Motor neuron (in vitro differentiated cells): ENCODE measurements around the gene NPAS1. TPM values are rescaled to one million over a fixed set of nuclear protein-coding genes. Genes with fewer than 3 reads are reported as not detected.
A peak's percentile ranks its signal among the peaks of the same experiment; 100 is the strongest.

Source experiments
- ATAC-seq, 8 experiments: fragments of 200-7000 bp; cut with Tn5 transposase; replicated peaks in 6 of 8; 2 replicates each; pipeline ENCODE4 v1.8.0; 2021; ENCODE audit warnings: mild to moderate bottlenecking in 8 of 8, moderate library complexity in 8 of 8
- H3K27ac ChIP-seq, 2 donors: fragments of 250-450 bp; sonication (Bioruptor Pico); 2 replicates each; pipeline ENCODE4 v1.9.0; 2021; ENCODE audit warnings: antibody characterized with exemption in 2 of 2, mild to moderate bottlenecking in 2 of 2, moderate library complexity in 1 of 2
- H3K4me1 ChIP-seq, 2 donors: fragments of 250-450 bp; sonication (Bioruptor Pico); replicated peaks in 1 of 2; 2 replicates each; pipeline ENCODE4 v1.6.1; 2021; ENCODE audit warnings: antibody characterized with exemption in 2 of 2, mild to moderate bottlenecking in 2 of 2, moderate library complexity in 1 of 2
- H3K4me3 ChIP-seq, 5 donors: fragments of 250-450 bp; sonication (Bioruptor Pico); 2 replicates each; pipeline ENCODE4 v1.9.0; 2021; ENCODE audit warnings: antibody characterized with exemption in 5 of 5, mild to moderate bottlenecking in 5 of 5, moderate library complexity in 4 of 5
- WGBS, 10 experiments: fragments of 450-650 bp; shearing (Covaris generic); methylation state at CpG; one replicate each; pipeline ENCODE4 v1.0.0; 2022; 5-methylcytosine and 5-hydroxymethylcytosine counted together
- in situ Hi-C, 9 experiments: fragments of 400-800 bp; cut with MboI; loops; one replicate each; pipeline ENCODE4 v1.15.0; 2021; ENCODE audit warnings: low sequenced_read_pairs in 9 of 9, low pct_unique_long_range_greater_than_20kb in 2 of 9; ENCODE audit not compliant: unreplicated experiment in 9 of 9
- total RNA-seq, 8 experiments: library from RNA; unstranded; fragments of 300-600 nt; gene quantifications; 2 replicates each; pipeline versions ENCODE4 v1.2.3 to v1.2.4, GENCODE V29; 2022

Gene NPAS1
- total RNA-seq, 8 experiments from 2014 or later = 0.63 to 3.8 (median 1.6) TPM

DNA sequence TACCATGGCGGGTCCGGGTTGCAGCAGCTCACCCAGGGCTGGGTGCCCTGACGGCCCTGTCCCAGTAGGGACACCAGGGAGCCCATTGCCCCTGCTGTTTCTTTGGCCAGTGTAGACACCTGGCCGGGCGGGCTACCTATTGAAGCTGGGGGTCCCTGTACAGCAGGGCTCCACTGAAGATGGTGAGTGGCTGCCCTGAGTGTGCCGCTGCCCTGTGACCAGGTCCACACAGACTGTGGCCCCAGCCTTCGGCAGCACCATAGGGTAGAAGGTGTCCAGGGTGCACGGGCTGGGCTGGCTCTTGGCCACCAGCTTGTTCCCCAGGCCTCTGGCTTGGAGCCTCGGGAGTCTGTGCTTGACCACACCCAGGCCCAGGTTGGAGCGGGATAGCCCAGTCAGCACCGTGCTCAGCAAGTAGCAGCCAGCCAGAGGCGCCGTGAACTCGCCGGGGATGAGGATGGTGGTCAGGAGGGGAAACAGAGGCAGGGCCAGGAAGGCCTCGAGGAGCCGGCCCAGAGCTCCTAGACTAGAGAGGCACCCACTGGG lies 25.4 kb upstream of the NPAS1 start:
- in situ Hi-C loops = loop anchor here in 6 of 9 experiments (10.0 to 25.0 kb wide), 3 partner anchors 132 to 232 kb away; partner anchors contain the start of genes AP2S1 (in 6 of the 6) and ARHGAP35 (in 4 of the 6)
- ATAC-seq = no peak
- H3K27ac ChIP-seq = no peak overlapping the region
- 50 to 93% (median 71%) methylated on average over 1 to 5 of the region's 17 CpGs; no CpG with 5 or more reads in 6 of the 10 experiments for WGBS, 10 experiments
- H3K4me3 ChIP-seq = no peak overlapping the region
- peaks cover 9 to 15% of the 10 kb centered on the region in 2 donors for H3K4me1 ChIP-seq

DNA sequence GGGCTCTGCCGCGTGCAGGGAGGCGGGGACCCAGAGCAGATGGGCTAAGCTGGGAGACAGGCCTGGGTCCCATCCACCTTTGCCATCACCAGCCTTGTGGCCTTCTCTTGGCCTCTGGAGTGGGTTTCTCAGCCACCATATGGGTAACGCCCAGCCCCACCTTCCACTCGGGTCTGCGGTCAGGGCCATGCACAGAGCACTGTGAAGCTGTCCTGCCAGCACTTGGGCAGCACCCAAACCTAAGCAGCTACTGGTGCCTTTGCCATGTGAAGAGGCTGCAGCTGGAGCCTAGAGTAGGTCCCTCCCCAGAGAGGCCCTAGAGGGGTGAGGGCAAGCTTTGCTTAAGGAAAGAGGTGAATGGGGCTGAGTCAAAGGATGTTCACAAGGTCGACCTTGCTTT lies 24.1 kb upstream of the NPAS1 start:
- no peak for ATAC-seq
- WGBS, 10 experiments = 57 to 100% (median 85%) methylated on average over 1 to 3 of the region's 7 CpGs; no CpG with 5 or more reads in 6 of the 10 experiments
- Histone ChIP-seq H3K27ac (no peak overlapping the region), H3K4me3 (no peak overlapping the region), H3K4me1 (peaks cover 9 to 15% of the 10 kb centered on the region in 2 donors)
- in situ Hi-C loops = loop anchor here in 6 of 9 experiments (10.0 to 25.0 kb wide), 3 partner anchors 133 to 233 kb away; partner anchors contain the start of genes AP2S1 (in 6 of the 6) and ARHGAP35 (in 4 of the 6)

DNA sequence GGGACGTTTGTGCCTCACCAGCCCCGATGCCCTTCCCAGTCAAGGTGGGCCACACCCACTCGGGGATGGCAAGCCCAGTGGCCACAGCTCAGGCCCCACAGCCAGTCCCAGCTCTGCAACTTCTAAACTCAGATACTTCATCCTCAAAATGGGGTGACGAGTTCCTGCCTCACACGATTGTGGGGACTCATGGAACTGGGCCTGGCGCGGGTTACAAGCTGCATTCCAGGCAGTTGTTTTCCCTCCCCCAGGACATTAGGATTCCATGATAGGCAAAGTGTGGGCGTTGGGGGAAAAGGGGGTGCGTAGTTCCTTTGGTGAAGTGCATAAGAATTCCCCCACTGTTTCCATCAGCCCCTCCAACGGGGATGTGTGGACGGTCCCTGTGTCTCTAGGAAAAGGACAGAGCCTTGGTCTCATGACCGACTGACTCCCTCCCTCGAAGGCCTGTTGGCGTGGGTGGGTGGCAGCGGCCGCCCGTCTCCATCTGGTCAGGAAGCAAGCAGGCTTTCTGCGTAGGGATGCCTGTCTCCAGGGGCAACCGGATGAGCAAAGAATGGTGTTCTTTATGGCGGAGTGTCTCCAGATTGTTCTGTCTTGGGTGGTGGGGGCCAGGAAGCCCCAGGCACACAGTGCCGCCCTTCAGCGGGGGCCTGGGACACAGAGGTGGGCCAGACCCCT lies 21.1 kb upstream of the NPAS1 start:
- peaks cover 3 to 10% of the 10 kb centered on the region in 2 donors for H3K4me1 ChIP-seq
- peak in 3 of 8 experiments; percentile 6 to 46 (median 34) for ATAC-seq
- no peak overlapping the region for H3K27ac ChIP-seq
- no peak overlapping the region for H3K4me3 ChIP-seq
- in situ Hi-C loops = loop anchor here in 6 of 9 experiments (10.0 to 25.0 kb wide), 3 partner anchors 136 to 236 kb away; partner anchors contain the start of genes AP2S1 (in 6 of the 6) and ARHGAP35 (in 4 of the 6)
- 58 to 100% (median 90%) methylated on average over 2 to 11 of the region's 22 CpGs; no CpG with 5 or more reads in 5 of the 10 experiments for WGBS, 10 experiments

DNA sequence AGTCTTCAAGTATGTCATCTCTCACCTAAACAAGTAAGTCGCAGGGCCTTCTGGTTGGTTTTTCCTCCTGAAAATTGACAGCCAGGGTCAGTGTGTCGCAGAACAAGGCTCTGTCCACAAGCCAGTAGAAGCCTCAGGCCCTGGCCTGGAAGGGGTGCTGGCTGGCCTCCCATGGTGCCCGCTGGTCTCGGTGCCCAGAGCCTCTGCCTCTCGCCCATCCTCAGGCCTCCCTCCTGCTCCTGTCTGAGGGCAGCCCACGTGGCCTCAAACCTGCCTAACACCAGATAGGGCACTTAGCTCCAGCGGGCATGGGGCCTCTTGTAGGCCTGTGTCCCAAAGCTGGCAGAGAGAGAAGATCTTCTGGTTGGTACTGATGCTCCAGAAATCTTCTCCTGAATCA lies 20.3 kb upstream of the NPAS1 start:
- no peak for ATAC-seq
- Histone ChIP-seq H3K27ac (no peak overlapping the region), H3K4me1 (peaks cover 10 to 18% of the 10 kb centered on the region in 2 donors), H3K4me3 (no peak overlapping the region)
- 80 to 100% (median 94%) methylated on average over 1 to 3 of the region's 7 CpGs; no CpG with 5 or more reads in 5 of the 10 experiments for WGBS, 10 experiments
- in situ Hi-C loops = loop anchor here in 6 of 9 experiments (10.0 to 25.0 kb wide), 3 partner anchors 137 to 237 kb away; partner anchors contain the start of genes AP2S1 (in 6 of the 6) and ARHGAP35 (in 4 of the 6)

DNA sequence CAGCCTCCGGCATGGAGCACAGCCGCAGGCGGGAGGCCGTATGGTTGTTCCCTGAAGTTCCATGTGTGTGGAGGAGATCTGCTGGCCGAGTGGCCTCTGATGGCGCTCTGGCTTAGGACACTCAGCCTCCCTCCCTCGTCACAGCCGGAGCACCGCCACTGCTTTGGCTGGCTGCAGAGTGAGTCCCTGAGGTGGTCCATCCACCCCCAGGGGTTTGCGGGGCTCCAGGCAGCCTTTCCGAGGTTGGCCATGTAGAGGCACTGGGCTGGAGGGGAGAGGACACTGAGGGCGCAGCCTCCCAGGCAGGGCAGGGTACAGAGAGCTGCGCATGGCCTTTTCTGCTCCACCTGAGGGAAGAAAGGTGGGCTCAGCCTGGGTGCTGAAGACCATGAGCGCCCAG lies 19.8 kb upstream of the NPAS1 start:
- Histone ChIP-seq H3K27ac (no peak overlapping the region), H3K4me3 (no peak overlapping the region), H3K4me1 (peaks cover 10 to 19% of the 10 kb centered on the region in 2 donors)
- no peak for ATAC-seq
- in situ Hi-C loops = loop anchor here in 6 of 9 experiments (10.0 to 25.0 kb wide), 3 partner anchors 138 to 238 kb away; partner anchors contain the start of genes AP2S1 (in 6 of the 6) and ARHGAP35 (in 4 of the 6)
- WGBS, 10 experiments = 90 to 100% methylated on average over 1 to 2 of the region's 14 CpGs; no CpG with 5 or more reads in 8 of the 10 experiments

DNA sequence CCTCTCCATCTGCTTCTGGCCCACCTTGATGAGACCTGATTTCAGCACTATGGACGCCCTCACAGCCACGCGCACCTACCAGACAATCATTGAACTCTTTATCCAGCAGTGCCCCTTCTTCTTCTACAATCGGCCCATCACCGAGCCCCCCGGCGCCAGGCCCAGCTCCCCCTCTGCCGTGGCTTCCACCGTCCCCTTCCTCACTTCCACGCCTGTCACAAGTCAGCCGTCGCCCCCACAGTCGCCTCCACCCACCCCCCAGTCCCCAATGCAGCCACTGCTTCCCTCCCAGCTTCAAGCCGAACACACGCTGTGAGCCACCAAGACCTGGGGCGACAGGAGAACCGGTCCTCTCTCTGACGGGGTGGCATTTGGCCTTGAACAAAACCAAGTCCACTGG lies 19.3 kb upstream of the NPAS1 start:
- no peak for ATAC-seq
- in situ Hi-C loops = no loop called here
- Histone ChIP-seq H3K4me3 (no peak overlapping the region), H3K4me1 (peaks cover 10 to 19% of the 10 kb centered on the region in 2 donors), H3K27ac (no peak overlapping the region)
- 60 to 80% methylated on average over 1 of the region's 18 CpGs; no CpG with 5 or more reads in 8 of the 10 experiments for WGBS, 10 experiments

DNA sequence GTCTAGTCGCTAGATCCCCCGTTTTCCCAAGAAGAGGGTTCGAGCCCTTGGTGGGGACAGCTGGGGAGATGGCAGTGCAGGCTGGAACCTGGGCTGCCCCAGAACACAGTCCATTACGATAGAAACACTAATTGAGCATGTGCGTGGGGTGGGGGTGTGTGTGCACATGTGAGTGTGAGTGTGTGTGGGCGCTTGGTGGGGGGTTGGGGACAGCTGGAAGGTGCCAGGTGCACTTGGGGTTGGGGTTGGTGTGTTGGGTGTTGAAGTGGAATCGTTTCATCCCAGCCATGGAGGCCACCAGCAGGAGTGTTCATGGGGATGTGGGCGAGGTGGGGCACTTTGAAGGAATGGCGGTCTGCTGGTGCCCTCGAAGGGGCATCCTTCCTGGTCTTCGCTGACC lies 18.1 kb upstream of the NPAS1 start:
- WGBS, 10 experiments = 80% methylated on average over 1 of the region's 11 CpGs; no CpG with 5 or more reads in 9 of the 10 experiments
- no peak overlapping the region for H3K4me3 ChIP-seq
- no peak for ATAC-seq
- H3K27ac ChIP-seq = no peak overlapping the region
- H3K4me1 ChIP-seq = peaks cover 10 to 19% of the 10 kb centered on the region in 2 donors
- in situ Hi-C loops = no loop called here

DNA sequence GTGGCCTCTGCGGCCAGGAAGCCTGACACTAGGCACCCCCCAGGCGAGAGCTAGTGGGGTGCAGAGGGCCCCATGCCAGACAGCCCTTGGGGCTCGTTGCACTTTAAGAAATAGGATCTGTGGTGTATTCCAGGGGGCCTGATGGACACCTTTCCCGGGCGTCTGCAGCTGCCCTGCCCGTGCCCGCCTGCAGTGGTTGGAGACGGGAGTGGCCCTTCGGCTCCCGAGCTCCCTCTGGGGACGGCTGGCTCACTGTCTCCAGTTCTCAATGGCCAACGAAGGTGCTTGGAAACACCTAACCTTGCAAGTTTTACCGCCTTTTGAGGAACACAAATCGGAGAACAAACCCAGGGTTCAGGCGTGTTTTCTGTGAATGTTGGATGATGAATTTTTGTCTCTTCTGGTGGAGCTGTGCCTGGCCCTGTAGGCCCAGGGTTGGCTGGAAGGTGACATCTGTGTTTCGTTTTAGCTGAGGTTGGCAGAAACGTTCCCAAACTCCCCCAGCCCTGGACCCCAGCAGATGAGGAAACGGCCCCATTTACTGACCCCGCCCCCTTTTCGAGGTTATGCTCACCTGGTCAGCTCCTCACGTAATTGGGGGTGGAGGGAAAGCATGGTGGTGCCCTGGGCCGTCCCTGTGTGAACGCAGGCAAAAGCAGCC lies 17.4 kb upstream of the NPAS1 start:
- ATAC-seq = peak in 1 of 8 experiments; percentile 21
- H3K27ac ChIP-seq = no peak overlapping the region
- peaks cover 10 to 19% of the 10 kb centered on the region in 2 donors for H3K4me1 ChIP-seq
- 66 to 100% (median 88%) methylated on average over 1 to 9 of the region's 23 CpGs; no CpG with 5 or more reads in 4 of the 10 experiments for WGBS, 10 experiments
- H3K4me3 ChIP-seq = no peak overlapping the region
- in situ Hi-C loops = no loop called here

DNA sequence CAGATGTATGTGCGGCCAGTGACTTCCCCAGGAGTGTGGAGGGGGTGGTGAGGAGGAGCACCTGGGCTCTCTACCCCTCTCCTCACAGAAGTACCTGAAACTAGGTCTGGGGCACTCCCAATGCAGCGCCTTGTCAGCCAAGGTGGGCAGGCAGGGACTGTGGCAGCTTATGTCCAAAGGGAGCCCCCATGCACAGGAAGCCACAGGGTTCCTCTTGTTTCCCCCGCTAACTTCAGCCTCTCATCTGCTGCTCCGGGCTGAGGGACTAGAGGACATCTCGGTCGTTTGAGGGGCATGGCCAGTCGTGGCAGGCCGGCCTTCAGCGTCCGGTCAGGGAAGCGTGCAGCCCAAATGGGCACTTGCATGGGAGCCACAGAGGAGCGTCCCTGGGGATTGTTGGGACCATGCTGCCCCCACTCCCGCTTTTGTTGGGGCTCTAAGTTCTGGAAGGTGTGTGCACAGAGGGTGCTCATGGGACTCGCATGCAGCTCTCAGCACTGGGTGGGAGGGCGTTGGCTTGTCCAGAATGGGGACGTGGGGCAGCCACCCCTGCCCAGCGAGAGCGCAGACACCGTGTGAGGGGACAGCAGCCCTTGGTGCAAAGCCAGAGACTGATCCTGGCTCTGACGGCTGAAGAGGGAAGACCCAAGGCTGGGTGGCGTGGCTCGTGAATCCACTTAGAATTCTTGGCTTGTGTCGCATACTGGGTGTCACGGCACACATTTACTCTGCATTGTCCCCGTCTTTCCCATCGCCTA lies 16.6 kb upstream of the NPAS1 start:
- H3K4me1 ChIP-seq = peaks cover 10 to 19% of the 10 kb centered on the region in 2 donors
- no peak overlapping the region for H3K4me3 ChIP-seq
- peak in 3 of 8 experiments; percentile 9 to 22 (median 21) for ATAC-seq
- WGBS, 10 experiments = 40 to 100% (median 80%) methylated on average over 1 to 2 of the region's 26 CpGs; no CpG with 5 or more reads in 5 of the 10 experiments
- in situ Hi-C loops = no loop called here
- H3K27ac ChIP-seq = peak overlapping the region in 1 of 2 donors; percentile 71

DNA sequence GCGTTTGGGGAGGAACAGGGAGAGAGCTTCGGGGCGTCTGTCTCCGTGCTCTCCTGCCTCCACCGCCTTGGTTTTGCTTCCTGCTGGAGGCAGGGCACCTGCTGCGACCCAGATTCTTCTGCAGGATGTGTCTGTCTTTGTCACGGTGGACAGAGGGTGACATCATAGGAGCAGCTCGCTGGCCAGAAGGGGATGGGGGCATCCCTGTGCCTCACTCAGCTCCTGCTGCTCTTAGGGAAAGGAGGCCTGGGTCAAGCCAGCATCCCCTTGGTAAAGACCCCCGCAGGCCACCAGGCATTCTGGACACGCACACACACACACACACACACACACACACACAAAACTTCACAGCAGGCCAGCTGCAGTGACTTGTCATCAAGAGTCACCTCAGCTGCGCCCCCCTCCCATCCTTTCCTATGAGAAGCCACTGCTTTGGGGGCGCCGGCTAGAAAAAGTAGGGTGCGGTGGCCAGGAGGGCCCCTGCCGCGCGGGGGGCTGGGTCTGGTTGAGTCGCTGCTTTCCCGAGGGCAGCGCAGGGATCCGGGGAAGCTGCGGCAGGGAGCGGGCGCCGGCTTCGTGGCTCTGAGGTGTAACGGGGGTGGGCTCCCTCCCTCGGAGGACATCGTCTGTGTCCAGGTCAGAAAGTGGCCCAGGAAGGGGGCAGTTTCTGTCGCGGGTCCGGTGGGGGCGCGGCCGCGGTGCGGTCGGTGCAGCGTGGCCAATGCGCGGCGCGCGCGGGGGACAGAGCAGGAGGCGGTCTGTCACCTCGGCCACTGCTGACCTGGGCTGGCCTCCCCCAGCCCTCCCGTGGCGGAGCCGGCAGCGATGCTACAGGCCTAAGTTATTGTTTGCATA lies 15.8 kb upstream of the NPAS1 start:
- peak in 7 of 8 experiments; percentile 5 to 85 (median 77) for ATAC-seq
- WGBS, 10 experiments = 10 to 92% (median 52%) methylated on average over 1 to 16 of the region's 51 CpGs; no CpG with 5 or more reads in 2 of the 10 experiments
- Histone ChIP-seq H3K4me3 (peak overlapping the region in 1 of 5 donors; percentile 17), H3K4me1 (peaks cover 10 to 16% of the 10 kb centered on the region in 2 donors), H3K27ac (peak overlapping the region in 1 of 2 donors; percentile 71)
- in situ Hi-C loops = no loop called here

DNA sequence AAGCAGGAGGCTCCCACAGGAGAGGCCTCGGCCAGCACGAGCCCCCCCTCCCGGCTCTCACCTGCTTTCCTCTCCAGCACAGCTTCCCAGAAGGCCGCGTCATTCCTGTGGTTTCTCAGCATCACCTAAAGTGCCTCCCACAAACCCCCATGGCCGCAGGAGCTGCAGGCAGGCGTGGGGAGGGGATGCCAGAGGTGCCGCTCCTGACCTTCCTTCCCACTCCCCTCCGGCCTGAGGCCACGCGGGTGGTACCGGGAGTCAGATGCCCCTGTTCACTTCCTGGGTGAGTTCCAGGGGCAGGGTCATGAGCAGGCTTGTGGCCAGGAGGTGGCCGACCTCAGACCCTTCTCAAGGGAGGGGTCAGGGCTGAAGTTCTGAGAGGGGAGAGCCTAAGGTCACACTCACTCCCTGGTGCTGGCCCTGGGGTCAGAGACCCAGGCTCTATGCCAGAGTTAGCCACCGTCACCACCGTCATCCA lies 14.4 kb upstream of the NPAS1 start:
- in situ Hi-C loops = no loop called here
- H3K4me3 ChIP-seq = no peak overlapping the region
- no peak for ATAC-seq
- H3K27ac ChIP-seq = no peak overlapping the region
- peaks cover 10 to 14% of the 10 kb centered on the region in 2 donors for H3K4me1 ChIP-seq
- 80 to 100% (median 90%) methylated on average over 1 to 4 of the region's 15 CpGs; no CpG with 5 or more reads in 5 of the 10 experiments for WGBS, 10 experiments
